AML-193 (cell line): ENCODE measurements around the gene XPNPEP2.

ENCODE experiments used
- DNase-seq, 2 experiments: peaks; one replicate each; lab custom pipeline; 2025; lab: John Stamatoyannopoulos, UW

Gene XPNPEP2

GRCh38 chrX:129738466-129739308 lies at the start of gene XPNPEP2:
TSS of gene XPNPEP2 (plus strand) at chrX:129738979. CDS start at chrX:129739214, 235 bp downstream.
- no peak for DNase-seq

GRCh38 chrX:129689796-129690195 lies 49.0 kb upstream of the XPNPEP2 start:
- no peak for DNase-seq

- DNase-seq = no peak
Observed at GRCh38 chrX:129690435-129690834, 48.3 kb upstream of the XPNPEP2 start.

- DNase-seq = no peak
Observed at GRCh38 chrX:129693354-129693753, 45.4 kb upstream of the XPNPEP2 start.

GRCh38 chrX:129694805-129695204 lies 44.0 kb upstream of the XPNPEP2 start:
- DNase-seq = no peak

GRCh38 chrX:129695535-129695934 lies 43.2 kb upstream of the XPNPEP2 start:
- no peak for DNase-seq

GRCh38 chrX:129695937-129696336 lies 42.8 kb upstream of the XPNPEP2 start:
- no peak for DNase-seq

- no peak for DNase-seq
Observed at GRCh38 chrX:129696463-129697155, 42.2 kb upstream of the XPNPEP2 start.

- DNase-seq = no peak
Observed at GRCh38 chrX:129697204-129697829, 41.5 kb upstream of the XPNPEP2 start.

- DNase-seq = no peak
Observed at GRCh38 chrX:129698150-129698549, 40.6 kb upstream of the XPNPEP2 start.

GRCh38 chrX:129700536-129700935 lies 38.2 kb upstream of the XPNPEP2 start:
- no peak for DNase-seq

- no peak for DNase-seq
Observed at GRCh38 chrX:129701624-129702069, 37.1 kb upstream of the XPNPEP2 start.

GRCh38 chrX:129704491-129704890 lies 34.3 kb upstream of the XPNPEP2 start:
- DNase-seq = no peak

GRCh38 chrX:129705377-129705925 lies 33.3 kb upstream of the XPNPEP2 start:
- no peak for DNase-seq

GRCh38 chrX:129705988-129706387 lies 32.8 kb upstream of the XPNPEP2 start:
- no peak for DNase-seq

- DNase-seq = no peak
Observed at GRCh38 chrX:129706400-129707072, 32.2 kb upstream of the XPNPEP2 start.

GRCh38 chrX:129714581-129714980 lies 24.2 kb upstream of the XPNPEP2 start:
- no peak for DNase-seq

GRCh38 chrX:129716507-129716906 lies 22.3 kb upstream of the XPNPEP2 start:
- DNase-seq = no peak

GRCh38 chrX:129717892-129718291 lies 20.9 kb upstream of the XPNPEP2 start:
- no peak for DNase-seq

GRCh38 chrX:129718676-129719075 lies 20.1 kb upstream of the XPNPEP2 start:
- no peak for DNase-seq

- no peak for DNase-seq
Observed at GRCh38 chrX:129719268-129719667, 19.5 kb upstream of the XPNPEP2 start.
